Measurements from ENCODE around the gene USP25.

DNA sequence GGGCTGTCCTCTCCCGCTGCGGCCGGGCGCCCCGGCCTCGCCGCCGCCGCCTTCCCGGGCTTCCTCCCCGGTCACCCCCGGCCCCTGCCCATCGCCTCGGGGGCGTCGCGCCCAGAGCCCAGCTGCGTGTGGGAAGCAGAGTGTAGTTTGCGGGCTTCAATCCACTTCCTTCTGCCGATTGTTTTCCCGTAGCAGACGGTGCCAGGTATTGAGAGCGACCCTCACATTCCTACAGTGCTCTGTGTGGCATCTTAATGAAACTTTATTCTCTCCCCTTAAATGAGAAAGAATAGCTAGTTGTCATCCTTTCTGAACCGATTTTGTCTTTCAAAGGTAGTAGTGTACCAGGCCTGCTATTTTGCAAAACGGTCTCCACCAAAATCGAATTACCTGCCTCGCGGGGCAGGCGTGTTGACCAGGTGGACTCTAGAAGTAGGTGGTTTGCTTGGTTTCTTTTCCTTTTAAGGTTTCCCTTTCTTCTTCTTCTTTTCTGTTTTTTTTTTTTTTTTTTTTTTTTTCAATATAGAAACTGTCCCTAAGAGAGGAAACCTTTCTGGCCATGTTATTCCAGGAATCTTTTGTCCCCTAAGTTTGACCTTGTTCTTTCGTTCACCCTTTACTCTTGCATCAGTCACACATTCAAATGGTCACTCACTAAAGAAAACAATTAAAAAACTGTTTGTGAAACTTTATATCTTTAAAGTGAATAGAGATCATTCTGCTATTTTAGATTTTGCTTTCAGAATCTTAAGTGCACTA lies 881 bp downstream of the USP25 start:
- TF ChIP-seq, protein P1, sequence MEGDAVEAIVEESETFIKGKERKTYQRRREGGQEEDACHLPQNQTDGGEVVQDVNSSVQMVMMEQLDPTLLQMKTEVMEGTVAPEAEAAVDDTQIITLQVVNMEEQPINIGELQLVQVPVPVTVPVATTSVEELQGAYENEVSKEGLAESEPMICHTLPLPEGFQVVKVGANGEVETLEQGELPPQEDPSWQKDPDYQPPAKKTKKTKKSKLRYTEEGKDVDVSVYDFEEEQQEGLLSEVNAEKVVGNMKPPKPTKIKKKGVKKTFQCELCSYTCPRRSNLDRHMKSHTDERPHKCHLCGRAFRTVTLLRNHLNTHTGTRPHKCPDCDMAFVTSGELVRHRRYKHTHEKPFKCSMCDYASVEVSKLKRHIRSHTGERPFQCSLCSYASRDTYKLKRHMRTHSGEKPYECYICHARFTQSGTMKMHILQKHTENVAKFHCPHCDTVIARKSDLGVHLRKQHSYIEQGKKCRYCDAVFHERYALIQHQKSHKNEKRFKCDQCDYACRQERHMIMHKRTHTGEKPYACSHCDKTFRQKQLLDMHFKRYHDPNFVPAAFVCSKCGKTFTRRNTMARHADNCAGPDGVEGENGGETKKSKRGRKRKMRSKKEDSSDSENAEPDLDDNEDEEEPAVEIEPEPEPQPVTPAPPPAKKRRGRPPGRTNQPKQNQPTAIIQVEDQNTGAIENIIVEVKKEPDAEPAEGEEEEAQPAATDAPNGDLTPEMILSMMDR (IDR thresholded peaks at IDR 0.05 in 2 of 3, conservative IDR thresholded peaks at IDR 0.05 in 1 of 3; ENCODE audit: borderline replicate concordance in 1 of 3, insufficient read depth in 1 of 3, low read depth in 2 of 3, low read length in 2 of 3), result no peak
- no peak for TF ChIP-seq RAD21 (IDR thresholded peaks at IDR 0.05; ENCODE audit: low read depth)
